PC-3 (cell line): Measurements from ENCODE around the gene AGAP9. TPM values are rescaled to one million over a fixed set of nuclear protein-coding genes. Genes with fewer than 3 reads are reported as not detected.

Source experiments
- total RNA-seq: library from RNA; depleted of rRNA; stranded (reverse); fragments of >200 nt; gene quantifications from 2 replicates; pipeline ENCODE4 v1.2.3, GENCODE V29; 2014; rRNA removed

Gene AGAP9
- total RNA-seq, 1 experiment from 2014 or later, result 7.1 TPM

Other genes starting within 250 kb of the AGAP9 start
- not detected in 2 replicates for gene GDF10, start 223.4 kb downstream of the AGAP9 start, total RNA-seq
- gene GDF2, start 201.2 kb downstream of the AGAP9 start, total RNA-seq, result not detected in 2 replicates
- not detected in 2 replicates for gene RBP3, start 175.3 kb downstream of the AGAP9 start, total RNA-seq
- gene ZNF488, start 139.3 kb downstream of the AGAP9 start, total RNA-seq, result 1.7 and 2.1 TPM in 2 replicates
- gene ANXA8, start 39.5 kb downstream of the AGAP9 start, total RNA-seq, result 0.69 and 1.1 TPM in 2 replicates
- not detected in 2 replicates for gene FAM25G, start 31.9 kb downstream of the AGAP9 start, total RNA-seq
- 0.06 TPM in 1 of 2 replicates, not detected in the other for gene SYT15B, start 240.0 kb upstream of the AGAP9 start, total RNA-seq